Measurements from ENCODE around the gene C22orf42. TPM values are rescaled to one million over a fixed set of nuclear protein-coding genes. Genes with fewer than 3 reads are reported as not detected.

C22orf42 gene
- total RNA-seq, 1 experiment from 2014 or later: not detected

- no peak overlapping the region for H2BK20ac ChIP-seq (ENCODE audit: low read depth, low read length, poor library complexity, severe bottlenecking)
- H3K23me2 ChIP-seq (ENCODE audit: insufficient read length, low read depth, low read length, poor library complexity, severe bottlenecking): peaks cover 13% of the 10 kb centered on the region
- no peaks in the 10 kb centered on the region for H3K79me1 ChIP-seq (ENCODE audit: insufficient read depth, low read depth, low read length, poor library complexity, severe bottlenecking)
- H3K79me2 ChIP-seq (ENCODE audit: insufficient read depth, low read length): no peaks in the 10 kb centered on the region
- H3K14ac ChIP-seq (ENCODE audit: insufficient read depth, low read length): no peak overlapping the region
- DNase-seq: no peak
- H2BK5ac ChIP-seq (ENCODE audit: insufficient read length, low read length): no peak overlapping the region
- no peak overlapping the region for H3K18ac ChIP-seq (ENCODE audit: insufficient read length, low read depth, low read length)
- no peaks in the 10 kb centered on the region for H3K4me1 ChIP-seq (ENCODE audit: insufficient read depth, low read length)
- H4K91ac ChIP-seq (ENCODE audit: insufficient read length, low read depth, low read length): no peak overlapping the region
- H3K23ac ChIP-seq (ENCODE audit: insufficient read length, low read depth, low read length): no peak overlapping the region
- Mint-ChIP-seq H3K9me3 (no peaks in the 10 kb centered on the region), H3K36me3 (ENCODE audit: insufficient read depth in 1 of 3, low read depth in 3 of 3) (no peaks in the 10 kb centered on the region; a peak in 2 of 7 replicates), H3K4me1 (peaks cover 16 to 29% of the 10 kb centered on the region in 2 experiments), H3K4me3 (no peak overlapping the region), H3K27ac (peak overlapping the region in 1 of 3 experiments; percentile 62; a peak in 1 of 7 replicates), H3K27me3 (ENCODE audit: low read depth) (peaks cover 94% of the 10 kb centered on the region)
- H3K27me3 ChIP-seq (ENCODE audit: insufficient read depth, low read length): peaks cover 8% of the 10 kb centered on the region; the same call in 1 of the 2 replicates
- H2BK120ac ChIP-seq (ENCODE audit: low read depth, low read length, poor library complexity, severe bottlenecking): no peak overlapping the region
- H3K9ac ChIP-seq (ENCODE audit: extremely low read depth, insufficient read length, low read length): no peak overlapping the region
- TF ChIP-seq CTCF (conservative IDR thresholded peaks at IDR 0.05): no peak
- no peak overlapping the region for H2AK5ac ChIP-seq (ENCODE audit: insufficient read length, low read length)
- no peaks in the 10 kb centered on the region for H3K9me3 ChIP-seq (ENCODE audit: control insufficient read depth, low read depth, low read length)
- no peak overlapping the region for H3K4ac ChIP-seq (ENCODE audit: low read depth, low read length)
- no peak overlapping the region for H3K56ac ChIP-seq (ENCODE audit: insufficient read length, low read depth, low read length)
- no peak overlapping the region for H4K8ac ChIP-seq (replicated peaks; ENCODE audit: insufficient read length, low read depth, low read length)
- H2BK12ac ChIP-seq (ENCODE audit: insufficient read length, low read depth, low read length): no peak overlapping the region
- H2BK15ac ChIP-seq (ENCODE audit: low read depth, low read length): no peak overlapping the region
- H4K5ac ChIP-seq (ENCODE audit: insufficient read length, low read depth, low read length): no peak overlapping the region
- H2AFZ ChIP-seq (ENCODE audit: low read length): no peak overlapping the region
- no peaks in the 10 kb centered on the region for H4K20me1 ChIP-seq (ENCODE audit: control insufficient read depth, insufficient read depth, insufficient read length)
- H3T11ph ChIP-seq (ENCODE audit: low read length): no peak overlapping the region
- no CpG with 5 or more reads among the region's 10 CpGs for whole genome bisulfite sequencing (ENCODE audit: extremely low coverage, insufficient read length, low lambda C conversion rate)
- H3K27ac ChIP-seq (ENCODE audit: insufficient read length, low read depth, low read length): no peak overlapping the region
- no peak overlapping the region for H3K4me2 ChIP-seq (ENCODE audit: insufficient read depth, insufficient read length, low read length)
Measured at GRCh38 chr22:32200752-32201151, 41.6 kb upstream of the C22orf42 start.

Data from H9 (cell line).